HCT116 (cell line): ENCODE data around the gene PTPA. TPM values are rescaled to one million over a fixed set of nuclear protein-coding genes. Genes with fewer than 3 reads are reported as not detected.

Experiments
- ATAC-seq: fragments of 200-7000 bp; cut with Tn5 transposase; 2 replicates; pipeline ENCODE4 v1.9.1; 2020; ENCODE audit warnings: mild to moderate bottlenecking, moderate library complexity
- BruUV-seq: library from RNA; stranded (reverse); fragments of 400-500 nt; replicated peaks from 2 replicates; lab custom pipeline; 2021; lab: Mats Ljungman, UMichigan
- CTCF ChIA-PET: fragments of 300-600 bp; sonication (Branson Sonifier 250); formaldehyde crosslinking; loops from one replicate; lab custom pipeline; 2021; ENCODE audit warnings: antibody characterized with exemption; lab: Charles Lee
- POLR2A ChIA-PET: fragments of 300-600, 350-600 bp; sonication (Branson Sonifier 250); formaldehyde crosslinking; loops from one replicate; lab custom pipeline; 2021; ENCODE audit warnings: antibody characterized with exemption; lab: Charles Lee
- RAD21 ChIA-PET, 2 experiments: fragments of 300-600 bp; sonication (Branson Sonifier 250); formaldehyde crosslinking; loops; one replicate each; lab custom pipeline; 2023; ENCODE audit warnings: low total read pairs in 2 of 2; ENCODE audit not compliant: uncharacterized antibody in 2 of 2, unreplicated experiment in 2 of 2, low non-redundant PET in 1 of 2; lab: Charles Lee
- DNase-seq: peaks from one replicate; pipeline ENCODE4 v3.0.0-alpha.2; 2010; ENCODE audit warnings: low read depth, low spot score
- H2AFZ ChIP-seq: fragments of 200-600 bp; shearing (Covaris generic), sonication (generic); 2 replicates; pipeline ENCODE4 v1.6.1; 2017; ENCODE audit warnings: low read depth, mixed run types, mixed read lengths, antibody characterized with exemption, low read length; ENCODE audit not compliant: poor library complexity, severe bottlenecking
- H3K27ac ChIP-seq: 2 replicates; pipeline ENCODE4 v1.5.1; 2012; ENCODE audit warnings: low read depth, low read length
- H3K27me3 ChIP-seq: fragments of 200-600 bp; sonication (generic); 2 replicates; pipeline ENCODE4 v1.6.1; 2016; ENCODE audit warnings: mixed run types, low read length, mixed read lengths; ENCODE audit not compliant: insufficient read depth
- H3K36me3 ChIP-seq, 2 experiments: fragments of 200-500 bp in 1 of 2; fragments of 200-600 bp in 1 of 2; sonication (Bioruptor generic) in 1 of 2; sonication (generic) in 1 of 2; 2 replicates each; pipeline versions ENCODE4 v1.5.1 to v1.6.1; 2014 to 2016; ENCODE audit warnings: low read length in 2 of 2, inconsistent platforms in 1 of 2, mixed read lengths in 1 of 2, mixed run types in 1 of 2; ENCODE audit not compliant: insufficient read depth in 2 of 2, control insufficient read depth in 1 of 2
- H3K4me1 ChIP-seq, 2 experiments: fragments of 200-600 bp in 1 of 2; sonication (generic) in 1 of 2; 2 replicates each; pipeline versions ENCODE4 v1.5.1 to v1.6.1; 2012 to 2017; ENCODE audit warnings: low read length in 2 of 2, inconsistent platforms in 1 of 2, mild to moderate bottlenecking in 1 of 2, mixed read lengths in 1 of 2, mixed run types in 1 of 2, moderate library complexity in 1 of 2; ENCODE audit not compliant: insufficient read depth in 2 of 2, control insufficient read depth in 1 of 2
- H3K4me2 ChIP-seq: fragments of 200-600 bp; sonication (generic); 2 replicates; pipeline ENCODE4 v1.6.1; 2017; ENCODE audit warnings: mixed run types, low read length, mixed read lengths
- H3K4me3 ChIP-seq, 2 experiments: fragments of 200-600 bp in 1 of 2; sonication (generic) in 1 of 2; replicated peaks in 1 of 2; 2 replicates each; pipeline ENCODE4 v1.5.1; 2011 to 2016; ENCODE audit warnings: low read length in 2 of 2, control low read depth in 1 of 2, low read depth in 1 of 2, mild to moderate bottlenecking in 1 of 2, mixed read lengths in 1 of 2, mixed run types in 1 of 2
- H3K79me2 ChIP-seq: fragments of 200-600 bp; sonication (generic); 2 replicates; pipeline ENCODE4 v1.6.1; 2017; ENCODE audit warnings: mild to moderate bottlenecking, mixed run types, low read length, moderate library complexity, mixed read lengths; ENCODE audit not compliant: insufficient read depth
- H3K9ac ChIP-seq: fragments of 200-600 bp; sonication (generic); 2 replicates; pipeline ENCODE4 v1.6.1; 2016; ENCODE audit warnings: low read length, mixed read lengths
- H3K9me2 ChIP-seq: fragments of 200-600 bp; sonication (generic), shearing (Covaris generic); 2 replicates; pipeline ENCODE4 v1.6.1; 2017; ENCODE audit warnings: mixed run types, mild to moderate bottlenecking, moderate library complexity; ENCODE audit not compliant: insufficient read depth
- H3K9me3 ChIP-seq, 2 experiments: fragments of 200-500 bp in 1 of 2; fragments of 200-600 bp in 1 of 2; sonication (Bioruptor generic) in 1 of 2; sonication (generic) in 1 of 2; 2 replicates each; pipeline ENCODE4 v1.6.1; 2014 to 2017; ENCODE audit warnings: low read length in 2 of 2, mixed read lengths in 2 of 2, inconsistent platforms in 1 of 2, low read depth in 1 of 2, mild to moderate bottlenecking in 1 of 2, mixed run types in 1 of 2, moderate library complexity in 1 of 2; ENCODE audit not compliant: control insufficient read depth in 1 of 2, insufficient read depth in 1 of 2
- H4K20me1 ChIP-seq: fragments of 200-600 bp; sonication (generic), shearing (Covaris generic); 2 replicates; pipeline ENCODE4 v1.6.1; 2017; ENCODE audit warnings: mixed run types, mild to moderate bottlenecking, moderate library complexity; ENCODE audit not compliant: insufficient read depth
- CBX3 ChIP-seq: IDR thresholded peaks from 2 replicates; pipeline ENCODE4 v1.6.1; 2012; ENCODE audit warnings: low read depth
- EGR1 ChIP-seq: IDR thresholded peaks from 2 replicates; pipeline ENCODE4 v1.6.1; 2012; ENCODE audit warnings: low read depth
- ELF1 ChIP-seq: IDR thresholded peaks from 2 replicates; pipeline ENCODE4 v1.6.1; 2012; ENCODE audit warnings: low read depth, borderline replicate concordance
- EZH2 ChIP-seq: fragments of 200-600 bp; sonication (generic); IDR thresholded peaks from 2 replicates; pipeline ENCODE4 v1.6.1; 2017; ENCODE audit warnings: antibody characterized with exemption, mixed run types
- EZH2phosphoT487 ChIP-seq: fragments of 200-600 bp; IDR thresholded peaks from 2 replicates; pipeline ENCODE4 v1.6.1; 2018; ENCODE audit warnings: antibody characterized with exemption, borderline replicate concordance
- FOSL1 ChIP-seq: IDR thresholded peaks from 2 replicates; pipeline ENCODE4 v1.6.1; 2012; ENCODE audit warnings: low read depth
- POLR2AphosphoS5 ChIP-seq: IDR thresholded peaks from 2 replicates; pipeline ENCODE4 v1.6.1; 2011; ENCODE audit warnings: mild to moderate bottlenecking, low read depth, low read length, moderate library complexity
- SIN3A ChIP-seq: IDR thresholded peaks from 2 replicates; pipeline ENCODE4 v1.6.1; 2012; ENCODE audit warnings: low read depth
- YY1 ChIP-seq: IDR thresholded peaks from 2 replicates; pipeline ENCODE4 v1.6.1; 2011; ENCODE audit warnings: low read length, low read depth, moderate library complexity, mild to moderate bottlenecking; ENCODE audit not compliant: insufficient replicate concordance; ENCODE audit errors: extremely low read depth
- ZFX ChIP-seq: fragments of 450-650 bp; IDR thresholded peaks from 2 replicates; pipeline ENCODE4 v1.6.1; 2017
- intact Hi-C: fragments of 100-400 bp; cut with micrococcal nuclease; formaldehyde crosslinking; loops from 2 replicates; pipeline ENCODE4 v1.10.0; 2022
- total RNA-seq: library from RNA; stranded (reverse); gene quantifications from one replicate; pipeline ENCODE4 v1.2.1, GENCODE V29; 2021; ENCODE audit not compliant: unreplicated experiment
- TF ChIP-seq, protein P1 (sequence below): IDR thresholded peaks from 2 replicates; pipeline ENCODE4 v1.6.1; 2012; ENCODE audit warnings: low read depth

Gene PTPA
- total RNA-seq, 1 experiment from 2014 or later = 177 TPM

DNA sequence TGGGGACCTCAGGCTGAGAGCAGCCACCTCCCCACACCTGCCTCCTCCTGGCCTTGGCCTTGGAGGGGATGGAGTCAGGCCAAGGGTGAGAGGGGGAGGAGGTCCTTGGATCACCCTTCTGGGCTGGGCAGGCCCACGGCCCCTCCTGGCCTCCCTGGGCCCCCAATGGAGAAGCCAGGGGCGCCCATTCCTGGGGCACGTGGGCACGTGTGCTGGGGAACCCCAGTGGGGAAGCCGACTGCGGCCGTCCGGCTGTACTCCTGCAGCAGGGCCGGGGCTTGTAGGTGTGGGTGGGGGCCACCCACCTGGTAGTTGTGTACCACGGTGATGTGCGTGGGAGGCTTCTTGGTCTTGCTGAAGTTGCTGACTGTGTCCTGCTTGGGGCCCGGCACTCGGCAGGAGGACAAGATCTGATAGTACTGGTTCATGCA, 9.1 kb upstream of the PTPA start:
- H3K4me2 ChIP-seq = no peak overlapping the region
- H3K4me1 ChIP-seq = peaks cover 9 to 11% of the 10 kb centered on the region in 2 experiments; a peak in 3 of 4 replicates
- no peaks in the 10 kb centered on the region for H4K20me1 ChIP-seq
- H3K4me3 ChIP-seq = no peak overlapping the region
- ATAC-seq (no peak), DNase-seq (no peak)
- no TSS peak for BruUV-seq
- no peak overlapping the region for H3K27ac ChIP-seq
- no peak overlapping the region for H3K9ac ChIP-seq
- CTCF ChIA-PET = no interaction called here
- TF ChIP-seq EGR1 (no peak), EZH2phosphoT487 (no peak), FOSL1 (no peak), ZFX (no peak), SIN3A (no peak), CBX3 (no peak), YY1 (no peak), POLR2AphosphoS5 (no peak), EZH2 (no peak), ELF1 (no peak)
- TF ChIP-seq, protein P1, sequence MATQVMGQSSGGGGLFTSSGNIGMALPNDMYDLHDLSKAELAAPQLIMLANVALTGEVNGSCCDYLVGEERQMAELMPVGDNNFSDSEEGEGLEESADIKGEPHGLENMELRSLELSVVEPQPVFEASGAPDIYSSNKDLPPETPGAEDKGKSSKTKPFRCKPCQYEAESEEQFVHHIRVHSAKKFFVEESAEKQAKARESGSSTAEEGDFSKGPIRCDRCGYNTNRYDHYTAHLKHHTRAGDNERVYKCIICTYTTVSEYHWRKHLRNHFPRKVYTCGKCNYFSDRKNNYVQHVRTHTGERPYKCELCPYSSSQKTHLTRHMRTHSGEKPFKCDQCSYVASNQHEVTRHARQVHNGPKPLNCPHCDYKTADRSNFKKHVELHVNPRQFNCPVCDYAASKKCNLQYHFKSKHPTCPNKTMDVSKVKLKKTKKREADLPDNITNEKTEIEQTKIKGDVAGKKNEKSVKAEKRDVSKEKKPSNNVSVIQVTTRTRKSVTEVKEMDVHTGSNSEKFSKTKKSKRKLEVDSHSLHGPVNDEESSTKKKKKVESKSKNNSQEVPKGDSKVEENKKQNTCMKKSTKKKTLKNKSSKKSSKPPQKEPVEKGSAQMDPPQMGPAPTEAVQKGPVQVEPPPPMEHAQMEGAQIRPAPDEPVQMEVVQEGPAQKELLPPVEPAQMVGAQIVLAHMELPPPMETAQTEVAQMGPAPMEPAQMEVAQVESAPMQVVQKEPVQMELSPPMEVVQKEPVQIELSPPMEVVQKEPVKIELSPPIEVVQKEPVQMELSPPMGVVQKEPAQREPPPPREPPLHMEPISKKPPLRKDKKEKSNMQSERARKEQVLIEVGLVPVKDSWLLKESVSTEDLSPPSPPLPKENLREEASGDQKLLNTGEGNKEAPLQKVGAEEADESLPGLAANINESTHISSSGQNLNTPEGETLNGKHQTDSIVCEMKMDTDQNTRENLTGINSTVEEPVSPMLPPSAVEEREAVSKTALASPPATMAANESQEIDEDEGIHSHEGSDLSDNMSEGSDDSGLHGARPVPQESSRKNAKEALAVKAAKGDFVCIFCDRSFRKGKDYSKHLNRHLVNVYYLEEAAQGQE = no peak
- POLR2A ChIA-PET = no interaction called here
- H2AFZ ChIP-seq = no peak overlapping the region
- RAD21 ChIA-PET = no interaction called here
- no peaks in the 10 kb centered on the region for H3K27me3 ChIP-seq
- H3K9me2 ChIP-seq = no peaks in the 10 kb centered on the region
- no peaks in the 10 kb centered on the region for H3K79me2 ChIP-seq
- H3K9me3 ChIP-seq = no peaks in the 10 kb centered on the region
- no peaks in the 10 kb centered on the region; a peak in 1 of 4 replicates for H3K36me3 ChIP-seq
- intact Hi-C loops = no loop called here
